ENCODE results near the gene SMG6.

DNA sequence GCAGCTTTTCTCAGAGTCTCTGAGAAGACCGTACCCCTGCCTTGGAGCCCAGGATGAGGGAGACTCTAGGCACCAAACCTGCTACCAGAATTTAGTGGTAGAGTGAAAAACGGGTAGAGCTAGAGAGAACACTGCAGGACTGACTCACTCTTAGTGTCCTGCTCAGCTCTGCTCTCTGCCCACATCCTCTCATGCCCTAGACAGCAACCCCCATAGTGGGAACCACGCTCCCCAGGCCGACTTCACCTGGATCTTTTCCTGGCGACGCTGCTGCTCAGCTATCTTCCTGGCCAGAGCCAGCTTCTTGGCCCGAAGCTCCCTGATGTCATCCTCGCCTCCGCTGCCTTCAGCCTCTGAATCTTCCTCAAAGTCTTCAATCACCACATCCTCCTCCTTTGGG is 222.0 kb downstream of the SMG6 start:
- TF ChIP-seq EZH2 (IDR thresholded peaks at IDR 0.05; ENCODE audit: borderline replicate concordance) (no peak), EZH2phosphoT487 (IDR thresholded peaks at IDR 0.05; ENCODE audit: low read depth, severe bottlenecking, unreplicated experiment) (no peak)
- TF ChIP-seq, protein P1, sequence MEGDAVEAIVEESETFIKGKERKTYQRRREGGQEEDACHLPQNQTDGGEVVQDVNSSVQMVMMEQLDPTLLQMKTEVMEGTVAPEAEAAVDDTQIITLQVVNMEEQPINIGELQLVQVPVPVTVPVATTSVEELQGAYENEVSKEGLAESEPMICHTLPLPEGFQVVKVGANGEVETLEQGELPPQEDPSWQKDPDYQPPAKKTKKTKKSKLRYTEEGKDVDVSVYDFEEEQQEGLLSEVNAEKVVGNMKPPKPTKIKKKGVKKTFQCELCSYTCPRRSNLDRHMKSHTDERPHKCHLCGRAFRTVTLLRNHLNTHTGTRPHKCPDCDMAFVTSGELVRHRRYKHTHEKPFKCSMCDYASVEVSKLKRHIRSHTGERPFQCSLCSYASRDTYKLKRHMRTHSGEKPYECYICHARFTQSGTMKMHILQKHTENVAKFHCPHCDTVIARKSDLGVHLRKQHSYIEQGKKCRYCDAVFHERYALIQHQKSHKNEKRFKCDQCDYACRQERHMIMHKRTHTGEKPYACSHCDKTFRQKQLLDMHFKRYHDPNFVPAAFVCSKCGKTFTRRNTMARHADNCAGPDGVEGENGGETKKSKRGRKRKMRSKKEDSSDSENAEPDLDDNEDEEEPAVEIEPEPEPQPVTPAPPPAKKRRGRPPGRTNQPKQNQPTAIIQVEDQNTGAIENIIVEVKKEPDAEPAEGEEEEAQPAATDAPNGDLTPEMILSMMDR (IDR thresholded peaks at IDR 0.05; ENCODE audit: poor library complexity): no peak

Data from hepatocyte (in vitro differentiated cells).